IPS-18c (cell line): ENCODE data around the gene GDPD3.
"Not testable (repeated sequence)": the region's sequence is repeated elsewhere in the genome, so short reads cannot be mapped to it uniquely, and the experiment has no call there.

ENCODE experiments used
- H3K4me3 ChIP-seq: 2 replicates; pipeline ENCODE4 v1.7.0; 2013; ENCODE audit warnings: low read depth, mild to moderate bottlenecking, low read length, moderate library complexity; ENCODE audit not compliant: insufficient read depth
- H3K9me3 ChIP-seq: one replicate; pipeline ENCODE4 v1.6.1; 2013; ENCODE audit warnings: mild to moderate bottlenecking, low read length, moderate library complexity; ENCODE audit not compliant: control insufficient read depth, insufficient read depth

Gene GDPD3

GRCh38 chr16:30132591-30132990 is 19.3 kb upstream of the GDPD3 start:
- no peaks in the 10 kb centered on the region for H3K9me3 ChIP-seq
- no peak overlapping the region for H3K4me3 ChIP-seq

DNA sequence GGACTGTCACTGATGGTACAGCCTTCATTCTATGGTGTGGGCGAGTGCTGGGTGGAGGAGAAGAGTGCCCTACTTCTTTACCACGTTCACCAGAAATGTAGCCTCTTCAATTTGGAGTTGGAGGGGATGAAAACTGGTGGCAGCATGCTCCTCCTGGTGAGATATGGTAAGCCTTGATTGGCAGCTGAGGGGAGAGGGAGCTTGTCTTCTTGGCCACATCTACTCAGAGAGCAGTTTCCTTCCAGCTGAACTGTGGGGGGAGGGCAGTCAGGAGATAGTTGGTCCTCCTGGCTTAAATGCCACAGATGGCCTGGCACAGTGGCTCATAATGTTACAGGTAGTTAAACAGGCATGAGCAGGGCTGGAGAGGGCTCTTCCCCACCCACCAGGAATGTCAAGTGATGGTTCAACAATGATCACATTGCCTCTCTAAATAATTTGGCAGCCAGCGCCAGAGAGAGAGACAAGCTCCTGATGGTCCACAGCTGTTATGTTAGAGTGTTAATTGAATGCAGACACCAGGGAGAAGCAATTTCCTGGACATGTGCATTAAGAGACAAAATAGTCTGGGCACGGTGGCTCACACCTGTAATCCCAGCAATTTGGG is 18.6 kb upstream of the GDPD3 start:
- H3K9me3 ChIP-seq: no peaks in the 10 kb centered on the region
- no peak overlapping the region for H3K4me3 ChIP-seq

DNA sequence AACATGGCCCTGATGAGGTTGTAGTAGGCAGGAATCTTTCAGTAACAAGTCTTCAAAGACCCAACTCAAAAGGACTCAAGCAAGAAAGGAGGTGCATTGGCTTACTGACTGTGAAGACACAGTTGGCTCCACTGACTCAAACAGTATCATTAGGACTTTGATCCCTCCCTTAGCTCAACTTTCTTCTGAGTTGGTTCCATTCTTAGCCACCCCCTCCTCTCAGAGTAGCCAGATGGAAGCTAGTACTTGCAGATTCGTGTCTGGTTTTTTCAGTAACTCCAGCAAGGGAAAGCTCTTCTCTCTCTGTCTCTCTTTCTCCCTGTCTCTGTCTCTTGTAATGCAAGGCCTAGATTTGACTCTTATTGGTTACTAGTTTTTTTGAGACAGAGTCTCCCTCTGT is 14.7 kb upstream of the GDPD3 start:
- Histone ChIP-seq H3K4me3 (no peak overlapping the region), H3K9me3 (no peaks in the 10 kb centered on the region)

GRCh38 chr16:30125690-30126089 is 12.4 kb upstream of the GDPD3 start:
- not testable (repeated sequence) for H3K4me3 ChIP-seq, H3K9me3 ChIP-seq

GRCh38 chr16:30124985-30125379 is 11.6 kb upstream of the GDPD3 start:
- Histone ChIP-seq H3K9me3 (no peaks in the 10 kb centered on the region), H3K4me3 (no peak overlapping the region)

GRCh38 chr16:30122604-30123160 is 9.3 kb upstream of the GDPD3 start:
- Histone ChIP-seq H3K9me3 (no peaks in the 10 kb centered on the region), H3K4me3 (peak overlapping the region; percentile 74)

GRCh38 chr16:30121741-30122571 is 8.6 kb upstream of the GDPD3 start:
- H3K9me3 ChIP-seq: no peaks in the 10 kb centered on the region
- H3K4me3 ChIP-seq: peak overlapping the region; percentile 74

- Histone ChIP-seq H3K4me3 (no peak overlapping the region), H3K9me3 (no peaks in the 10 kb centered on the region)
Measured at GRCh38 chr16:30120340-30121105, 7.2 kb upstream of the GDPD3 start.

DNA sequence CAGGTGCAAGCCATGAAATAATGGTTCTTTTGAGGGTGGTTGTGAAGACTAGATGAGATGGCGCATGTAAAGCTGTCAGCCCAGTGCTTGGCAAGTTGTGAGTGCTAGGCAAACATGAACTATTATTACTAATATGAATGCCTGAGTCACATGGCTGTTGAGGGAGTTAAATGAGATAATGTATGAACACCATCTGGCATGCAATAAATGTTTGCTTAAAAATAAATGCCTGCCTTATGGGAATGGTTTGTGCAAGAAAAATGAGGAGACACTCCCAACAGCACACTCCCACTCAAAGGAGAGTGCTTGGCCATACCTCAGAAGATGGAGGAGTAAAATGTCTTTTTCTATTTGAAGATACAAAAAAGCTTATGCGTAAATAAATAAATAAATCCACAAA is 6.1 kb upstream of the GDPD3 start:
- H3K4me3 ChIP-seq: no peak overlapping the region
- H3K9me3 ChIP-seq: no peaks in the 10 kb centered on the region

GRCh38 chr16:30117768-30118167 is 4.4 kb upstream of the GDPD3 start:
- H3K4me3 ChIP-seq: no peak overlapping the region

DNA sequence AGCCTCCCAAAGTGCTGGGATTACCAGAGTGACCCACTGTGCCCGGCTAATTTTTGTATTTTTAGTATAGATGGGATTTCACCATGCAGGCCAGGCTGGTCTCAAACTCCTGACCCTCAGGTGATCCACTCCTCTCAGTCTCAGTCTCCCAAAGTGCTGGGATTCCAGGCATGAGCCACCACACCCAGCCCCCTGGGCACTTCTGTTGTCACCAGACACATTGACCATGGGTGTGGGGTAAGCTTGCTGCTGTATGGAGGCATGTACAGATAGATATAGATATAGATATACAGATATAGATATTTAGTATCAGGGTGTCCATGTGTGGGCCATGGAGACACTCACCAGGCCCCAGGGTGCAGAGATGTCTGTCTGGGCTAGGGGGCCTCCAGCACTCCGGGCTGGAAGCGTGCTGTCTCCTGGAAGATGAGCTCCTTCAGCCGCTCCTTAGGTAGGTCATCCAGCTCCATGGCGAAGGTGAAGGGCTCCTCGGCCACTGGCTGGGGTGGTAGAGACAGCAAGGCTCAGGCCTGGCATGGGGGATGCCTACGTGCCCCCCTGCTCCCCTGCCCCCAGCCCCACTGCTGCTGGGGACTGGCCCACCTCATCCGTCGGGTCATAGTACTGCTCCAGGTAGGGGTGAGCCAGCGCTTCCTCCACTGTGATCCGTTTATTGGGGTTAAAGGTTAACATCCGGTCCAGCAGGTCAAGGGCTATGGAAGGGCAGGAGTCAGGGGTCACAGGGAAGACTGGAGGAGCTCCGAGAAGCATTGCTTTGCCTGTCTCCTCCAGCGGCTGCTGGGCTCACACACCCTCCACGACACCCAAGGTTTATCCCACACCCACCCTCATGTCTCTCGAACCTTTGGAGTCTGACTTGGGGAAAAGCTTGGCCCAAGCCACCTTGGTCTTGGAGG is 3.2 kb upstream of the GDPD3 start:
- no peaks in the 10 kb centered on the region for H3K9me3 ChIP-seq
- no peak overlapping the region for H3K4me3 ChIP-seq

More at GRCh38 chr16:30117768-30118167, 4.4 kb upstream of the GDPD3 start:
- no peaks in the 10 kb centered on the region for H3K9me3 ChIP-seq

DNA sequence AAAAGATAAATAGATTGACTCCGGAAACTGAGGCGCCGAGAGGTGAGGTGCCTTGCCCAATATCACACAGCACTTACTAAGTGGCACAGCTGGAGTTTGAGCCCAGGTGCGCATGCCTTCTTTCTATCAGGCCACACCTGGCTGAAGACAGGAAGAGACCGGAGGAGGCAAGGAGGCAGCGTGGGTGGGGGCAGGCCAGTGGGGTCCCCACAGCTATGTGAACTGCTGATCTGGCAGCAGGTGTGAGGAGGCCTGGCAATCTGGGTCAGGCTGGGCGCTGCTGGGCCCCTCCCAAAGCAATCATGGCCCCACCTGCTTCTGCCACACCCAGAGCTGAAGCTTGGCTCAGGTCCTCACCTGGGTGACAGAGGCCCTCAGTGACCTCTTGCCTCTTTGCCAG is 1.9 kb upstream of the GDPD3 start:
- H3K9me3 ChIP-seq: no peaks in the 10 kb centered on the region
- H3K4me3 ChIP-seq: no peak overlapping the region

DNA sequence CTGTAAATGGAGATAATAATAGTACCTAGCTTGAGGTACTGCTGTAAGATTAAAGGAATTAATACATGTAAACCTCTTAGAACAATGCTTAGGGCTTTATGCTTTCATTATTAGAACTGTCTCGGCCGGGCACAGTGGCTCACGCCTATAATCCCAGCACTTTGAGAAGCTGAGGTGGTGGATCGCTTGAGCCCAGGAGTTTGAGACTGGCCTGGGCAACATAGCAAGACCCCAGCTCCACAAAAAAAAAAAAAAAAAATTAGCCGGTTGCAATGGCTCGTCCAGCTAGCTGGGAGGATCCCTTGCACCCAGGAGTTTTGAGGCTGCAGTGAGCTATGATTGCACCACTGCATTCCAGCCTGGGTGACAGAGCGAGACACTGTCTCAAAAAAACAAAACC is 1.5 kb upstream of the GDPD3 start:
- not testable (repeated sequence) for H3K9me3 ChIP-seq, H3K4me3 ChIP-seq

DNA sequence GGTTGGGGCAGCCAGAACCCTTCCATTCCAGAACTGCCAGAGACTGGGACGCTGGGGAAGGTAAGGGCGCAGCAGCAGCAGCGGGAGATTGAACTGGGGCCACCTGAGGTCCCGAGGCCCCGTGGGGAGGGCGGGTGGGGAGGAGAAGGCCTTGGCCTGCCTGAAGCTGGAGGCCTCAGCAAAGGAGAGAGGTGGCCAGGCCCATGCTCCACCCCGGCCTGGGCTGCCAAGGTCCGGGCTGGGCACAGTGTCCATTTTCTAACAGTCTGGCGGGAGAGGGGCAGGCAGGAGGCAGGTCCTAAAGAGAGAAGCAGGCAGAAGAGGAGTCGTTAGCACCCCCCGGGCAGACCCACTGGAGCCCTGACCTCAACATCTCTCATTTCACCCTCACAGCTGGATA is 1.1 kb upstream of the GDPD3 start:
- Histone ChIP-seq H3K9me3 (no peaks in the 10 kb centered on the region), H3K4me3 (no peak overlapping the region)

- Histone ChIP-seq H3K4me3 (no peak overlapping the region; the same call in 1 of the 2 replicates), H3K9me3 (no peaks in the 10 kb centered on the region)
Measured at GRCh38 chr16:30113711-30114333, 485 bp upstream of the GDPD3 start.

- Histone ChIP-seq H3K9me3 (no peaks in the 10 kb centered on the region), H3K4me3 (no peak overlapping the region)
Measured at GRCh38 chr16:30112197-30113030, 923 bp downstream of the GDPD3 start.
